ENCODE measurements around the gene TPSD1.
"Not testable (repeated sequence)": the region's sequence is repeated elsewhere in the genome, so short reads cannot be mapped to it uniquely, and the experiment has no call there.

The TPSD1 gene

GRCh38 chr16:1241081-1241480, 14.8 kb upstream of the TPSD1 start:
- DNase-seq (ENCODE audit: low read depth in 2 of 2): not testable (repeated sequence)

GRCh38 chr16:1243363-1243762, 12.5 kb upstream of the TPSD1 start:
- DNase-seq (ENCODE audit: low read depth in 2 of 2): not testable (repeated sequence)

GRCh38 chr16:1243907-1244850, 11.7 kb upstream of the TPSD1 start:
- not testable (repeated sequence) for DNase-seq (ENCODE audit: low read depth in 2 of 2)

- no peak for DNase-seq (ENCODE audit: low read depth in 2 of 2)
These were observed 11.0 kb upstream of the TPSD1 start for GRCh38 chr16:1244881-1245280.

- DNase-seq (ENCODE audit: low read depth in 2 of 2): no peak
These were observed 10.3 kb upstream of the TPSD1 start for GRCh38 chr16:1245452-1246020.

- not testable (repeated sequence) for DNase-seq (ENCODE audit: low read depth in 2 of 2)
These were observed 7.8 kb upstream of the TPSD1 start for GRCh38 chr16:1247903-1248537.

- DNase-seq (ENCODE audit: low read depth in 2 of 2): not testable (repeated sequence)
These were observed 6.7 kb upstream of the TPSD1 start for GRCh38 chr16:1249031-1249755.

GRCh38 chr16:1253701-1254364, 2.0 kb upstream of the TPSD1 start:
- not testable (repeated sequence) for DNase-seq (ENCODE audit: low read depth in 2 of 2)

GRCh38 chr16:1254821-1255220, 1.0 kb upstream of the TPSD1 start:
- not testable (repeated sequence) for DNase-seq (ENCODE audit: low read depth in 2 of 2)

- DNase-seq (ENCODE audit: low read depth in 2 of 2): not testable (repeated sequence)
These were observed 516 bp downstream of the TPSD1 start for GRCh38 chr16:1256296-1256873.

- DNase-seq (ENCODE audit: low read depth in 2 of 2): no peak
These were observed 1.0 kb downstream of the TPSD1 start for GRCh38 chr16:1256874-1257322.

GRCh38 chr16:1257561-1258224, 1.8 kb downstream of the TPSD1 start:
- no peak for DNase-seq (ENCODE audit: low read depth in 2 of 2)

- no peak for DNase-seq (ENCODE audit: low read depth in 2 of 2)
These were observed 2.3 kb downstream of the TPSD1 start for GRCh38 chr16:1258225-1258600.

GRCh38 chr16:1258906-1259759, 3.3 kb downstream of the TPSD1 start:
- no peak for DNase-seq (ENCODE audit: low read depth in 2 of 2)

- DNase-seq (ENCODE audit: low read depth in 2 of 2): no peak
These were observed 3.8 kb downstream of the TPSD1 start for GRCh38 chr16:1259760-1260068.

- no peak for DNase-seq (ENCODE audit: low read depth in 2 of 2)
These were observed 4.3 kb downstream of the TPSD1 start for GRCh38 chr16:1260101-1260680.

- DNase-seq (ENCODE audit: low read depth in 2 of 2): no peak
These were observed 5.4 kb downstream of the TPSD1 start for GRCh38 chr16:1261131-1261892.

GRCh38 chr16:1262210-1262845, 6.5 kb downstream of the TPSD1 start:
- no peak for DNase-seq (ENCODE audit: low read depth in 2 of 2)
